ENCODE data around the gene CAMK2A. TPM values are rescaled to one million over a fixed set of nuclear protein-coding genes. Genes with fewer than 3 reads are reported as not detected.

Gene CAMK2A
- total RNA-seq, 1 donor from 2014 or later, result 0.30 TPM

DNA sequence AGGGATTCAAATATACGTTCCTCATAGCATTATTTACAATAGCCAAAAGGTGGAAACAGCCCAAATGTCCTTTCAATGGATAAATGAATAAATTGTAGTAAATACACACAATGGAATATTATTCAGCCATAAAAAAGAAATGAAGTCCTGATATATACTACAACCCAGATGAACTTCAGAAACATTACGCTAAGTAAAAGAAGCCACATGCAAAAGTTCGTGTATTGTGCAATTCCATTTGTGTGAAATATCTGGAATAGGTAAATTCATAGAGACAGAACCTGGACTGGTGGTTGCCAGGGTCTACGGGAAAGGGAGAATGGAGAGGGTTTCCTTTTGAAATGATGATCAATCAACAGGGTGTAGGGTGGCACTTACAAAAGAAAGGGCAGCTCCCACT is 25.7 kb upstream of the CAMK2A start:
- TF ChIP-seq, protein P1, sequence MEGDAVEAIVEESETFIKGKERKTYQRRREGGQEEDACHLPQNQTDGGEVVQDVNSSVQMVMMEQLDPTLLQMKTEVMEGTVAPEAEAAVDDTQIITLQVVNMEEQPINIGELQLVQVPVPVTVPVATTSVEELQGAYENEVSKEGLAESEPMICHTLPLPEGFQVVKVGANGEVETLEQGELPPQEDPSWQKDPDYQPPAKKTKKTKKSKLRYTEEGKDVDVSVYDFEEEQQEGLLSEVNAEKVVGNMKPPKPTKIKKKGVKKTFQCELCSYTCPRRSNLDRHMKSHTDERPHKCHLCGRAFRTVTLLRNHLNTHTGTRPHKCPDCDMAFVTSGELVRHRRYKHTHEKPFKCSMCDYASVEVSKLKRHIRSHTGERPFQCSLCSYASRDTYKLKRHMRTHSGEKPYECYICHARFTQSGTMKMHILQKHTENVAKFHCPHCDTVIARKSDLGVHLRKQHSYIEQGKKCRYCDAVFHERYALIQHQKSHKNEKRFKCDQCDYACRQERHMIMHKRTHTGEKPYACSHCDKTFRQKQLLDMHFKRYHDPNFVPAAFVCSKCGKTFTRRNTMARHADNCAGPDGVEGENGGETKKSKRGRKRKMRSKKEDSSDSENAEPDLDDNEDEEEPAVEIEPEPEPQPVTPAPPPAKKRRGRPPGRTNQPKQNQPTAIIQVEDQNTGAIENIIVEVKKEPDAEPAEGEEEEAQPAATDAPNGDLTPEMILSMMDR (conservative IDR thresholded peaks at IDR 0.05), result no peak
- no peak overlapping the region for H3K27ac Mint-ChIP-seq (ENCODE audit: unreplicated experiment)
- no peak for DNase-seq (ENCODE audit: low read depth, low spot score)

DNA sequence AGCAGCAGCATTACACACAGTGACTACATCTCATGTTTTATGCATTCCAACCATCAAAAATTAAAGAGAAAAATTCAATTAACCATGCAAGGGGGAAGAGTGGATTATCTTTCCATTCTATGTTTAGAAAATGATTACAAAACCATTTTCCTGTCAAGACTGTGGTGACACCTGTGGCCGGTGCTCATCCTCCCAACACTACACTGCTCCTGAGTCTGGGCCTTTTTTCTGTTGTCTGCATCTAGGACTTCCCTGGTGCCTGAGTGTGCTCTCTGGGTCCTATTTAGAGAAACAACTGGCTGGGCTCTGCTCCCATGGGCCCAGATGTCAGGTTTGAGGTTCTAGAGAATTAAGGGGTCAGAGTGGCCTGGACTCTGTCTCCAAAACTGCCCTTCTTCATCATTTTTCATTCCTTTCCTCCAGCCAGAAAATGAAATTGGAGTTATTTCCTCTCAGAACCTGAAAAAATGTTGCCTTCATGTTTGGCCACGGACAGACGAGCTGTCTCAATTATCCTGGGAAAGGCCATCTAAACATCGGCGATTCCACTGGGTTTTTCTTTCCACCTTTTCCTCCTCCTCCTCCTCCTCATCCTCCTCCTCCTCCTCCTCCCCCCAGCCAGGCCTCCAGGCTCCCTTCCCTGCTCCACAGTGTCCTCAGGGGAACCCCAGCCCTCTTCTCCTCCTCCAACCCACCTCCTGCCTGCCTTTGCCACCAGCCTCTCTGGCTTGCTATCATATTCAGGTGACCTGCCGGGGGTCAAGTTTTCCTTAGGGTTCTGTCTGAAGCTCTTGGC is 24.5 kb upstream of the CAMK2A start:
- TF ChIP-seq, protein P1 (conservative IDR thresholded peaks at IDR 0.05), result no peak
- DNase-seq (ENCODE audit: low read depth, low spot score), result no peak
- H3K36me3 Mint-ChIP-seq (ENCODE audit: low read depth), result no peaks in the 10 kb centered on the region
- no peaks in the 10 kb centered on the region for H3K27me3 Mint-ChIP-seq (ENCODE audit: low read depth)
- no peak overlapping the region for H3K4me3 Mint-ChIP-seq
- H3K27ac Mint-ChIP-seq (ENCODE audit: unreplicated experiment), result no peak overlapping the region
- H3K4me1 Mint-ChIP-seq, result peaks cover 47% of the 10 kb centered on the region
- no peaks in the 10 kb centered on the region for H3K9me3 Mint-ChIP-seq

More for the DNA sequence above, 25.7 kb upstream of the CAMK2A start:
- no peaks in the 10 kb centered on the region for H3K9me3 Mint-ChIP-seq
- H3K4me3 Mint-ChIP-seq, result no peak overlapping the region
- no peaks in the 10 kb centered on the region for H3K36me3 Mint-ChIP-seq (ENCODE audit: low read depth)
- no peaks in the 10 kb centered on the region for H3K27me3 Mint-ChIP-seq (ENCODE audit: low read depth)
- H3K4me1 Mint-ChIP-seq, result peaks cover 44% of the 10 kb centered on the region

DNA sequence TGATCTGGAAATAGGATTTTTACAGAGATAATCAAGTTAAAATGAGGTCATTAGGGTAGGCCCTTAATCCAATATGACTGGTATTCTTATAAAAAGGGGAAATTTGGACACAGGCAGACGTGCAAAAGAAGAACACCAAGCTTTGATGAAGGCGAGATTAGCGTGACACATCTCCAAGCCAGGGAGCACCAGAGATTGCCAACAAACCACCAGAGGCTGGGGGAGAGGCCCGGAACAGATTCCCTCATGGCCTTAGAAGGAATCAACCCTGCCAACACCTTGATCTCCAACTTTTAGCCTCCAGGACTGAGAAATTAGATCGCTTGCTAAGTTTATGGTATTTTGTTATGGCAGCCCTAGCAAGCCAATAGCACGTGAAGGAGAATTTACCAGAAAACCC is 23.9 kb upstream of the CAMK2A start:
- peaks cover 48% of the 10 kb centered on the region for H3K4me1 Mint-ChIP-seq
- no peaks in the 10 kb centered on the region for H3K27me3 Mint-ChIP-seq (ENCODE audit: low read depth)
- no peak overlapping the region for H3K27ac Mint-ChIP-seq (ENCODE audit: unreplicated experiment)
- no peak overlapping the region for H3K4me3 Mint-ChIP-seq
- no peak for DNase-seq (ENCODE audit: low read depth, low spot score)
- TF ChIP-seq, protein P1 (conservative IDR thresholded peaks at IDR 0.05), result no peak
- H3K9me3 Mint-ChIP-seq, result no peaks in the 10 kb centered on the region
- no peaks in the 10 kb centered on the region for H3K36me3 Mint-ChIP-seq (ENCODE audit: low read depth)

DNA sequence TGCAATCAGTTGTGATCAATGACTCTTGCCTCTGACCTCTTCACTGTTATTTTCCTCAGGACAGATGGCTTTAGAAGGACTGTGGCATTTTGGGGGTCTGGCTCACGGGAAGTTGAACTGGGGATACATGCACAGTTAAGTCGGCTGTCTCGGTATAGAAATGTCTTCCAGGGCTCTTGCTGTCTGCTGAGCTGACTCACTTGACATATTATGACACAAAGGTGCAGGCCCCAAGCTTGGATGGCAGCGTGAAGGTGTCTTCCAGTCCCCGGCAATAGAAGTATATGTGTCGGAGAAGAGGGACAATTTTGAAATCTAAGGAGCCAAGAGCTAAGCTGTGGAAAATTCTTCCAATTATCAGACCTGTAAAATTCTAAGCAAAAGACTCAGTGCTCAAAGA is 22.9 kb upstream of the CAMK2A start:
- Mint-ChIP-seq H3K27me3 (ENCODE audit: low read depth) (no peaks in the 10 kb centered on the region), H3K4me3 (no peak overlapping the region), H3K36me3 (ENCODE audit: low read depth) (no peaks in the 10 kb centered on the region), H3K4me1 (peaks cover 48% of the 10 kb centered on the region), H3K9me3 (no peaks in the 10 kb centered on the region), H3K27ac (ENCODE audit: unreplicated experiment) (no peak overlapping the region)
- TF ChIP-seq, protein P1 (conservative IDR thresholded peaks at IDR 0.05), result no peak
- no peak for DNase-seq (ENCODE audit: low read depth, low spot score)

DNA sequence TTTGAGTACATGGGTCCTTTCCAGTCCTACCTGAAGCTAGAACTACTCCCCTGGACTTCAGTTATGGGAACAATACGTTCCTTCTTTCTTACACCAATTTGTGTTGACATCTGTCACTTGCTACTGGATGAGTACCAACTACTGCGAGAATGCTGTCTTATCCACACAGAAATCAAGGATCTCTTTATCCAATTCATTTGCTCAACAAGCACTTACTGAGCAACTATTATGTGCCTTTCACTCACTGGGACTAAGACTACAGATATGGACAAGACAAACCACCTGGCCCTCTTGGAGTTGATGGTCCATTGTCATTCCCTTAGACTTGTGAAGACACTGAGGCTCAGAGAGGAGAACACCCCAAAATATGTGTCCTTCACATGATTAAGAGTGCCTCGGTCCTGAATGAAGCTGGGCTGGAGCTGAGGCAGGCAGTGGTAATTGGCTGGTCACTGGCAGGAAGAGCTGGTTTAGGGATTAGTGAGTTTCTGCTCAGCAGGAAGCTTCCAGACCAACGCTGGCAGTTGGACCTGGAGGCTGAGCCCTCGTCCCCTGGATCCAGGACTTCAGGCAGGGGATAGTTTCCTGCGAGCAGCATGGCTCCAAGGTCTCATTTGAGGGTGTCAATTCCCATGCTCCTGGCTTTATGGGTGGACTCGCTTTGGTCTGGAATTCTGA is 21.6 kb upstream of the CAMK2A start:
- TF ChIP-seq, protein P1 (conservative IDR thresholded peaks at IDR 0.05), result no peak
- no peaks in the 10 kb centered on the region for H3K9me3 Mint-ChIP-seq
- DNase-seq (ENCODE audit: low read depth, low spot score), result no peak
- H3K36me3 Mint-ChIP-seq (ENCODE audit: low read depth), result no peaks in the 10 kb centered on the region
- no peak overlapping the region for H3K4me3 Mint-ChIP-seq
- peaks cover 48% of the 10 kb centered on the region for H3K4me1 Mint-ChIP-seq
- H3K27ac Mint-ChIP-seq (ENCODE audit: unreplicated experiment), result no peak overlapping the region
- H3K27me3 Mint-ChIP-seq (ENCODE audit: low read depth), result peaks cover under 1% of the 10 kb centered on the region

Data from neural crest cell (in vitro differentiated cells).